Measurements from ENCODE around the gene CCDC192.
"Not testable (repeated sequence)": the region's sequence is repeated elsewhere in the genome, so short reads cannot be mapped to it uniquely, and the experiment has no call there.

Gene CCDC192

GRCh38 chr5:127758766-127759283 lies 55.6 kb downstream of the CCDC192 start:
- no peak for DNase-seq (ENCODE audit: low read depth in 2 of 2, low spot score in 1 of 2)

GRCh38 chr5:127761869-127762268 lies 58.7 kb downstream of the CCDC192 start:
- no peak for DNase-seq (ENCODE audit: low read depth in 2 of 2, low spot score in 1 of 2)

GRCh38 chr5:127762412-127762811 lies 59.2 kb downstream of the CCDC192 start:
- no peak for DNase-seq (ENCODE audit: low read depth in 2 of 2, low spot score in 1 of 2)

DNA sequence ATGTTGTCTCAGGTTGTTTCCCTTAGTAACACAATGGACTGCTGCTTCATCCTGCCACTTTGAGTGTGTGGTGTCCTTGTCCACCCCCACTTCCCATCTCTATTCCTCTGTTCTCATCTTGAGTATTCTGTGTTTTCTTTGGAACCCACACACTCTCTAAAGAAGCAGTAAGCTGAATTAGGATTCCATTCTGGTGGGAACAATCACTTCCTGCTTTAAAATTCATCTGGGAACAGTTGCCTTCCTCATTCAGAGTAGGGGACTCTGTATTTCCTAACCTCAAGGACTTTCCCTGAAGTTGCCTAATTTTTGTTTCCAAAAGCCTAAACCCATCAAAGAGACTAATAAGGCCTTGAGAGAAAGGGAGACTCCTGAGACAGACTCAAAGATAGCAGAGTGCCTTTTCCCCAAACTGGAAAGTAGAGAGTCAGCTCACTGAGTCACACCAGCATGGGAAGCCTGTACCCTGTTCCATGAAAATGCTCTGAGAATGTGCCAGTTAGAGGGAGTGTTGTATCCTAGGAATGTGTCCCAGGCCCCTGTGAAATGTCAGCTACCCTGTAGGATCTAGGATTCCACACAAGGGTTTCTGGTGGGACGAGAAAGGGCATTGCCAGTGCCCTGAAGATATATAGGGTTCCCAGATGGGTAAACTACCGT lies 63.6 kb downstream of the CCDC192 start:
- no peak for DNase-seq (ENCODE audit: low read depth in 2 of 2, low spot score in 1 of 2)

- DNase-seq (ENCODE audit: low read depth in 2 of 2, low spot score in 1 of 2) = no peak
Observed at GRCh38 chr5:127769386-127769785, 66.2 kb downstream of the CCDC192 start.

- DNase-seq (ENCODE audit: low read depth in 2 of 2, low spot score in 1 of 2) = no peak
Observed at GRCh38 chr5:127770272-127770671, 67.1 kb downstream of the CCDC192 start.

DNA sequence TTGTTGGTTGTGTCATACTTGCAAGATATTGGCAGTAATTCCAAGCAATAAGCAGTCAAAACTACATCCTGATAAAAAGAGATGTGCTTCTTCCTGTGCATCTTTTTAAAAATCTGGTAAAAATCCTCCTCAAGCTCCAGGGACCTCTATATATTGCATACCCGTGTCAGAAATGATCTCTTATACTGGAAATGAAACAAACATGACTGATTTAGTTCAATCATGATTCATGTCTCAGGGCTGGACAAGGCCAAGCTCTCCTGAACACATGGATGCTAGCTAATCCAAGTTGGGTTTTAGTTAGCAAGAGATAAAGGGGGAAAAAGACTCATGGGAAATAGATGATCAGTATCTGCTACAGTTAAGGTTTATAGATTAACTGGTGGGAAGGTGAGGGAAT lies 69.3 kb downstream of the CCDC192 start:
- no peak for DNase-seq (ENCODE audit: low read depth in 2 of 2, low spot score in 1 of 2)

DNA sequence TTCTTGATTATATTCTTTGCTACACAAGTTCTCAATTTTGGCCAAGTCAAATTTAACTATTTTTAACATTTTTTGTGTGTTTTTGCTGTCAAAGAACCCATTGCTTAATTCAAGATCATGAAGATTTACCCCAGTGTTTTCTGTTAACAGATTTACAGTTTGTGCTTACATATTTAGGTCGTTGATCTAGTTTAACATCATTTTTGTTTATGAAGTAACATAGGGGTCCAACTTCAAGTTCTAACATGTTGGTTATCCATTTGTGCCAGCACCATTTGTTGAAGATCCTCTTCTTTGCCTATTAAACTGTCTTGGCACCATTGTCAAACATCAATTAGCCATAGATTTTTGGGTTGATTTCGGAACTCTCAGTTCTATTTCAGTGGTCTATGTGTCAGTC lies 71.0 kb downstream of the CCDC192 start:
- no peak for DNase-seq (ENCODE audit: low read depth in 2 of 2, low spot score in 1 of 2)

DNA sequence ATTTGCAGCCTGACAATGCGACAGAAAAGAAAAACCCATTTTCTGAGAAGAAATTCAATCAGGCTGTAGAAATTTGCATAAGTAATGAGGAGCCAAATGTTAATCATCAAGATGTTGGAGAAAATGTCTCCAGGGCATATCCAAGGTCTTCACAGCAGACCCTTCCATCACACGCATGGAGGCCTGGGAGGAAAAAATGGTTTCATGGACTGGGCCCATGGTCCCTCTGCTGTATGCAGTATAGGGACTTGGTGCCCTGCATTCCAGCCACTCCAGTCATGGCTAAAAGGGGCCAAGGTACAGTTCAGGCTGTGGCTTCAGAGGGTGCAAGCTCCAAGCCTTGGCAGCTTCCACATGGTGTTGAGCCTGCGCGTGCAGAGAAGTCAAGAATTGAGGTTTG lies 73.3 kb downstream of the CCDC192 start:
- DNase-seq (ENCODE audit: low read depth in 2 of 2, low spot score in 1 of 2) = no peak

DNA sequence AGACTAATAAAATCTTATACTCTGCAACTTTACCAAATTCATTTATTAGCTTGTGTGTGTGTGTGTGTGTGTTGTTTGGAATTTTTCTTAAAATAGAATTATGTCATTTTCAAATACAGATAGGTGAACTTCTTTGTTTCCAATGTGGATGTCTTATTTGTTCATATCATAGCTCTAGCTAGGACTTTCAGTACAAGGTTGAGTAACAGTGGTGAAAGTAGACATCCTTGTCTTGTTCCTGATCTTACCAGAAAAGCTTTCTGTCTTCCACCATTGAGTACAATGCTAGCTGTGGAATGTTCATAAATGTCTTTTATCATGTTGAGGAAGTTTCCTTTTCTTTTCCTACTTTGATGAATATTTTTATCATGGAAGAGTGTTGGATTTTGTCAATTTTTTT lies 74.8 kb downstream of the CCDC192 start:
- no peak for DNase-seq (ENCODE audit: low read depth in 2 of 2, low spot score in 1 of 2)

DNA sequence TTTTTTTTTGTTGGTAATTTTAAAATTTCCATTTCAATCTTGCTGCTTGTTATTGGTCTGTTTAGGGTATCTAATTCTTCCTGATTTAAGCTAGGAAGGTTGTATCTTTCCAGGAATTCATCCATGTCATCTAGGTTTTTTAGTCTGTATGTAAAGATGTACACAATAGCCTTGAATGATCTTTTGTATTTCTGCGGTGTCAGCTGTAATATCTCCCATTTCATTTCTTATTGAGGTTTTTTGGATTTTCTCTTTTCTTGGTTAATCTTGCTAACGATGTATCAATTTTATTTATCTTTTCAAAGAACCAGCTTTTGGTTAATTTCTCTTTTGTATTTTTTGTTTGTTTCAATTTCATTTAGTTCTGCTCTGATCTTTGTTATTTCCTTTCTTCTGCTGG lies 79.3 kb downstream of the CCDC192 start:
- not testable (repeated sequence) for DNase-seq (ENCODE audit: low read depth in 2 of 2, low spot score in 1 of 2)

GRCh38 chr5:127785098-127785927 lies 82.1 kb downstream of the CCDC192 start:
- DNase-seq (ENCODE audit: low read depth in 2 of 2, low spot score in 1 of 2) = no peak

- DNase-seq (ENCODE audit: low read depth in 2 of 2, low spot score in 1 of 2) = no peak
Observed at GRCh38 chr5:127791439-127791838, 88.2 kb downstream of the CCDC192 start.

GRCh38 chr5:127791908-127792307 lies 88.7 kb downstream of the CCDC192 start:
- DNase-seq (ENCODE audit: low read depth in 2 of 2, low spot score in 1 of 2) = not testable (repeated sequence)

GRCh38 chr5:127793052-127793451 lies 89.9 kb downstream of the CCDC192 start:
- DNase-seq (ENCODE audit: low read depth in 2 of 2, low spot score in 1 of 2) = no peak

DNA sequence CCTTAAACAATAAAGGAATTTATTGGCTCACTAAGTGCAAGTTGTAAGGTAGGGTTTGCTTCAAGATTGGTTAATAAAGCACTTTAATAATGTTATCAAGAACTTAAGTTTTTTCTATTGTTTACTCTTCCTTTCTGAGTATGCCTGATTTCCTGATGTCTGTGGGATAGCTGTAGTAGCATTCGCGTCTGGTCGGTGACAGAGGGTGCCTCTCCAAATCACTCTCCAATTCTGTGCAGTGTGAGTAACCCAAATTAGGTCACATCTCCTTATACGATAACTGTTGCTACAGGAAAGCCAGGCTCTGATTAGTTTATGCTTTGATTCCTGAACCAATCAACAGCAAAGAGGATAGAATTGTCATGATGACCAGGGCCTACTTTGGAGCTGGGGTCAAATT lies 90.7 kb downstream of the CCDC192 start:
- no peak for DNase-seq (ENCODE audit: low read depth in 2 of 2, low spot score in 1 of 2)

- no peak for DNase-seq (ENCODE audit: low read depth in 2 of 2, low spot score in 1 of 2)
Observed at GRCh38 chr5:127796211-127796610, 93.0 kb downstream of the CCDC192 start.

- DNase-seq (ENCODE audit: low read depth in 2 of 2, low spot score in 1 of 2) = no peak
Observed at GRCh38 chr5:127799293-127799905, 96.2 kb downstream of the CCDC192 start.

DNA sequence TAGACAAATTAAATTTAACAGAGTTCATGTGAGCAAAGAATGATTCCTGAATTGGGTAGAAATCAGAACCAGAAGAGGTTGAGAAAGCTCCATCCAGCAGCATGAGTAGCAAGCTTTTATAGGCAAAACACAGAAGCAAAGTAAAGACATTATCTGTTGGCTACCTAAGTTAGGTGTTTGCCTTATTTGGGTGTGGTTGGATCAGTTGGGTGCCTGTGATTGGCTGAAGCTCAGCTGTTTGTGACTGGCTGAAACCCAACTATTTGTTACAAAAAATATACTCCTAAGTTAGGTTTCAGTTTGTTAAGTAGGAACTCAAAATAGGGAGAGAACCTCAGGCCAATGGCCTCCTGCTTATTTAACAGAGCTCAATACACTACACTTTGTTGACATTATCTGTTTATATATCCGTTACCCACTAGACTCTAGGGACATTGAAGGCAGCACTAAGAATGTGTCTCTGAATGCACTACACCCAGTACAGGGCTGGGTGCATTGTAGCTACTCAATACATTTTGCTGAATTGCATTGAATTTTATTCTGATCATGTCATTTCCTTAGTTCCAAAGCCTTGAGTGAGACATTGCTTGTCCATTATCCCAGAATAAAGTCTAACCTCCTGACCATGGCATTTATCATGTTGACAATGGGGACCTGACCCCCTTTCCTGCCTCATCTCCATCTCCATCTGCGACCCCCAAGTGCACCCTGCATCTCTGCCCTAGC lies 98.7 kb downstream of the CCDC192 start:
- no peak for DNase-seq (ENCODE audit: low read depth in 2 of 2, low spot score in 1 of 2)

- DNase-seq (ENCODE audit: low read depth in 2 of 2, low spot score in 1 of 2) = no peak
Observed at GRCh38 chr5:127802477-127802865, 99.3 kb downstream of the CCDC192 start.

DNA sequence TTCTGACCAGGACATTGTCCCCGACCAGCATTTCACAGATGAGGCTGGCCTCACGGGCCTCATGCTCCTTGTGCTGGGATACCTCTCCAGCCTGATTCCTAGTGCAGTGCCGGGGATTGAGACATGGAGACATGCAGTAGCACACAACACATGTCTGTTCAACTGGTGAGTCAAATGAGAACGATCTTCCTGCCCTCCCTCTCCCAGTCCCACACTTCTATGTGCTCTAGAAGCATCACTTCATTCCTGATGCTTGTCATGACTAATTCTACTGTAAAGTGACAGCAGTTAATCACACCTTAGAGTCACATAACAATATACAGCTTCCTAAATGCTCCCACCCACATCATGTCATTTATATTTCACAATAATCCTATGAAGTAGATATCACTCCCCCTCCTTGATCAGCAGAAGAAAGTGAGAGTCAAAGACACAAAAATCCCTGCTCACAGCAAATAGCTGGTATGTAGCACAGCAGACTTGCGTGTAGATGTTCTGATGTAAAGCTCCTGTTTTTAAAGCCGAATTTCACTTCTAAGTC lies 101.8 kb downstream of the CCDC192 start:
- no peak for DNase-seq (ENCODE audit: low read depth in 2 of 2, low spot score in 1 of 2)

Measured in stimulated activated CD8-positive, alpha-beta memory T cell treated with anti-CD3 and anti-CD28 coated beads, Interleukin-4, amount 100 ng/mL, for 4 hours (primary cell).